Thyroid gland (tissue), 4 donors: Measurements from ENCODE around the gene TAGAP. TPM values are rescaled to one million over a fixed set of nuclear protein-coding genes. Genes with fewer than 3 reads are reported as not detected.

Source experiments
- DNase-seq, 2 donors: peaks; one replicate each; pipeline ENCODE4 v3.0.0-alpha.2; 2019
- H3K27ac ChIP-seq, 3 donors: fragments of 200-600 bp; sonication (generic); 1 replicate in 2 of 3; 2 replicates in 1 of 3; pipeline ENCODE4 v1.5.1; 2016 to 2019; ENCODE audit warnings: mild to moderate bottlenecking in 1 of 3, moderate library complexity in 1 of 3
- H3K27me3 ChIP-seq: fragments of 200-600 bp; sonication (generic); one replicate; pipeline ENCODE4 v1.5.1; 2019
- H3K36me3 ChIP-seq, 2 donors: fragments of 200-600 bp; sonication (generic); one replicate each; pipeline ENCODE4 v1.5.1; 2016 to 2019
- H3K4me1 ChIP-seq, 2 donors: fragments of 200-600 bp; sonication (generic); one replicate each; pipeline ENCODE4 v1.5.1; 2017 to 2019
- H3K4me3 ChIP-seq, 3 donors: fragments of 200-600 bp; sonication (generic); replicated peaks in 1 of 3; 1 replicate in 2 of 3; 2 replicates in 1 of 3; pipeline ENCODE4 v1.5.1; 2016; ENCODE audit warnings: mild to moderate bottlenecking in 1 of 3
- H3K9me3 ChIP-seq: fragments of 200-600 bp; sonication (generic); one replicate; pipeline ENCODE4 v1.5.1; 2017
- CTCF ChIP-seq, 6 experiments: fragments of 200-600 bp in 3 of 6; fragments of 450-650 bp in 3 of 6; sonication (generic) in 3 of 6; IDR thresholded peaks; one replicate each; pipeline ENCODE4 v1.5.1; 2016 to 2019; ENCODE audit warnings: antibody characterized with exemption in 6 of 6, mild to moderate bottlenecking in 2 of 6, inconsistent platforms in 1 of 6, moderate library complexity in 1 of 6
- POLR2A ChIP-seq, 2 donors: fragments of 450-650 bp; IDR thresholded peaks; one replicate each; pipeline ENCODE4 v1.6.1; 2017; ENCODE audit warnings: antibody characterized with exemption in 2 of 2, mild to moderate bottlenecking in 2 of 2, moderate library complexity in 1 of 2
- WGBS, 2 donors: methylation state at CpG; one replicate each; pipeline ENCODE4 v1.1.5; 2017; 5-methylcytosine and 5-hydroxymethylcytosine counted together
- intact Hi-C: fragments of 100-400 bp; cut with DNase I; formaldehyde crosslinking; loops from one replicate; pipeline ENCODE4 v1.15.1; 2023
- total RNA-seq, 4 donors: library from RNA; depleted of rRNA; stranded (reverse); fragments of >200 nt; gene quantifications; one replicate each; pipeline ENCODE4 v1.2.3, GENCODE V29; 2016

The TAGAP gene
- total RNA-seq, 4 donors from 2014 or later: 1.1 to 3.7 (median 1.7) TPM

- WGBS, 2 donors: 40 to 41% methylated on average over 12 of the region's 12 CpGs
- H3K9me3 ChIP-seq: no peaks in the 10 kb centered on the region
- peaks cover 0 to 6% of the 10 kb centered on the region in 2 donors for H3K4me1 ChIP-seq
- no peak overlapping the region for H3K27ac ChIP-seq
- H3K36me3 ChIP-seq: no peaks in the 10 kb centered on the region
- DNase-seq: peak; percentile 84 to 88
- intact Hi-C loops: no loop called here
- no peak overlapping the region for H3K4me3 ChIP-seq
- TF ChIP-seq CTCF (IDR thresholded peaks at IDR 0.05) (peak in 3 of 6 experiments; percentile 18 to 24 (median 19)), POLR2A (IDR thresholded peaks at IDR 0.05) (no peak)
- H3K27me3 ChIP-seq: no peaks in the 10 kb centered on the region
These were observed 30.9 kb upstream of the TAGAP start for GRCh38 chr6:159075506-159076228.

GRCh38 chr6:159074876-159075275 lies 30.1 kb upstream of the TAGAP start:
- Histone ChIP-seq H3K27me3 (no peaks in the 10 kb centered on the region), H3K27ac (no peak overlapping the region), H3K9me3 (no peaks in the 10 kb centered on the region), H3K36me3 (no peaks in the 10 kb centered on the region), H3K4me1 (peaks cover 0 to 6% of the 10 kb centered on the region in 2 donors), H3K4me3 (no peak overlapping the region)
- no peak for DNase-seq
- intact Hi-C loops: no loop called here
- TF ChIP-seq POLR2A (IDR thresholded peaks at IDR 0.05) (no peak), CTCF (IDR thresholded peaks at IDR 0.05) (no peak)
- WGBS, 2 donors: 60 to 80% methylated on average over 2 of the region's 2 CpGs

GRCh38 chr6:159074120-159074684 lies 29.4 kb upstream of the TAGAP start:
- peaks cover 0 to 6% of the 10 kb centered on the region in 2 donors for H3K4me1 ChIP-seq

GRCh38 chr6:159071843-159072769 lies 27.3 kb upstream of the TAGAP start:
- TF ChIP-seq POLR2A (IDR thresholded peaks at IDR 0.05) (no peak), CTCF (IDR thresholded peaks at IDR 0.05) (no peak)
- H3K4me3 ChIP-seq: no peak overlapping the region
- H3K4me1 ChIP-seq: peaks cover 0 to 6% of the 10 kb centered on the region in 2 donors
- no peaks in the 10 kb centered on the region for H3K27me3 ChIP-seq
- DNase-seq: no peak
- intact Hi-C loops: no loop called here
- 88 to 91% methylated on average over 7 of the region's 7 CpGs for WGBS, 2 donors
- H3K27ac ChIP-seq: no peak overlapping the region
- no peaks in the 10 kb centered on the region for H3K36me3 ChIP-seq
- no peaks in the 10 kb centered on the region for H3K9me3 ChIP-seq

More at GRCh38 chr6:159074120-159074684, 29.4 kb upstream of the TAGAP start:
- Histone ChIP-seq H3K36me3 (no peaks in the 10 kb centered on the region), H3K27me3 (no peaks in the 10 kb centered on the region), H3K27ac (no peak overlapping the region), H3K4me3 (no peak overlapping the region), H3K9me3 (no peaks in the 10 kb centered on the region)
- intact Hi-C loops: no loop called here
- 49 to 63% methylated on average over 3 of the region's 3 CpGs for WGBS, 2 donors
- no peak for DNase-seq
- TF ChIP-seq POLR2A (IDR thresholded peaks at IDR 0.05): no peak
- TF ChIP-seq CTCF (IDR thresholded peaks at IDR 0.05): no peak
